Epithelial cell of esophagus (primary cell): ENCODE data around the gene SLC13A5.

Source experiments
- DNase-seq: peaks from one replicate; pipeline ENCODE4 v3.0.0; 2010; ENCODE audit warnings: low read depth
- H3K4me3 ChIP-seq: 2 replicates; pipeline ENCODE4 v1.5.1; 2011; ENCODE audit warnings: mild to moderate bottlenecking, low read length, control low read depth
- CTCF ChIP-seq: IDR thresholded peaks from 2 replicates; pipeline ENCODE4 v1.5.1; 2011; ENCODE audit warnings: low read depth, mild to moderate bottlenecking, low read length, control low read depth, inconsistent platforms; ENCODE audit not compliant: insufficient read depth; ENCODE audit errors: missing control alignments

Gene SLC13A5

GRCh38 chr17:6712058-6712853 is 913 bp downstream of the SLC13A5 start:
- TF ChIP-seq CTCF, result peak; percentile 45
- peak; percentile 93 for DNase-seq

GRCh38 chr17:6711681-6712057 is 1.5 kb downstream of the SLC13A5 start:
- DNase-seq, result no peak
- H3K4me3 ChIP-seq, result no peak overlapping the region
- no peak for TF ChIP-seq CTCF

More at GRCh38 chr17:6712058-6712853, 913 bp downstream of the SLC13A5 start:
- H3K4me3 ChIP-seq, result no peak overlapping the region

GRCh38 chr17:6711081-6711674 is 2.0 kb downstream of the SLC13A5 start:
- no peak overlapping the region for H3K4me3 ChIP-seq
- peak; percentile 21 for DNase-seq
- no peak for TF ChIP-seq CTCF

GRCh38 chr17:6710317-6710716 is 2.9 kb downstream of the SLC13A5 start:
- DNase-seq, result no peak
- no peak overlapping the region for H3K4me3 ChIP-seq
- no peak for TF ChIP-seq CTCF

GRCh38 chr17:6708357-6708961 is 4.7 kb downstream of the SLC13A5 start:
- no peak for DNase-seq
- H3K4me3 ChIP-seq, result no peak overlapping the region
- no peak for TF ChIP-seq CTCF

GRCh38 chr17:6706996-6707395 is 6.2 kb downstream of the SLC13A5 start:
- no peak for DNase-seq
- H3K4me3 ChIP-seq, result no peak overlapping the region
- TF ChIP-seq CTCF, result no peak
